T-helper 17 cell (primary cell): ENCODE data around the gene ANAPC7. TPM values are rescaled to one million over a fixed set of nuclear protein-coding genes. Genes with fewer than 3 reads are reported as not detected.
A peak's percentile ranks its signal among the peaks of the same experiment; 100 is the strongest.
"Not testable (repeated sequence)": the region's sequence is repeated elsewhere in the genome, so short reads cannot be mapped to it uniquely, and the experiment has no call there.

ENCODE experiments used
- ATAC-seq: fragments of 150-1000 bp; cut with Tn5 transposase; 2 replicates; pipeline ENCODE4 v1.10.0; 2021; ENCODE audit warnings: mild to moderate bottlenecking, moderate library complexity
- DNase-seq, 3 donors: peaks; one replicate each; pipeline versions ENCODE4 v3.0.0 to v3.0.0-alpha.2; 2020 to 2021
- H3K9me3 ChIP-seq: one replicate; pipeline ENCODE4 v1.7.0; 2013; ENCODE audit warnings: low read length, mild to moderate bottlenecking; ENCODE audit not compliant: control insufficient read depth, poor library complexity, severe bottlenecking
- H3K27ac Mint-ChIP-seq: one replicate; pipeline ENCODE4 v1.8.0; 2022; ENCODE audit warnings: mild to moderate bottlenecking, moderate library complexity, mixed read lengths
- H3K27me3 Mint-ChIP-seq: one replicate; pipeline ENCODE4 v1.8.0; 2022; ENCODE audit warnings: mixed read lengths
- H3K36me3 Mint-ChIP-seq: one replicate; pipeline ENCODE4 v1.8.0; 2022; ENCODE audit warnings: low read depth, mixed read lengths
- H3K4me1 Mint-ChIP-seq: one replicate; pipeline ENCODE4 v1.8.0; 2022; ENCODE audit warnings: mild to moderate bottlenecking, mixed read lengths
- H3K4me3 Mint-ChIP-seq: one replicate; pipeline ENCODE4 v1.8.0; 2022; ENCODE audit warnings: mild to moderate bottlenecking, moderate library complexity, mixed read lengths
- total RNA-seq, 4 donors: library from RNA in 2 of 4; stranded (reverse) in 2 of 4; gene quantifications; one replicate each; pipeline ENCODE4 v1.2.3 and lab custom pipeline; 2022 to 2026

ANAPC7 gene
- total RNA-seq, 2 donors from 2014 or later: 40.1 to 42.6 TPM

DNA sequence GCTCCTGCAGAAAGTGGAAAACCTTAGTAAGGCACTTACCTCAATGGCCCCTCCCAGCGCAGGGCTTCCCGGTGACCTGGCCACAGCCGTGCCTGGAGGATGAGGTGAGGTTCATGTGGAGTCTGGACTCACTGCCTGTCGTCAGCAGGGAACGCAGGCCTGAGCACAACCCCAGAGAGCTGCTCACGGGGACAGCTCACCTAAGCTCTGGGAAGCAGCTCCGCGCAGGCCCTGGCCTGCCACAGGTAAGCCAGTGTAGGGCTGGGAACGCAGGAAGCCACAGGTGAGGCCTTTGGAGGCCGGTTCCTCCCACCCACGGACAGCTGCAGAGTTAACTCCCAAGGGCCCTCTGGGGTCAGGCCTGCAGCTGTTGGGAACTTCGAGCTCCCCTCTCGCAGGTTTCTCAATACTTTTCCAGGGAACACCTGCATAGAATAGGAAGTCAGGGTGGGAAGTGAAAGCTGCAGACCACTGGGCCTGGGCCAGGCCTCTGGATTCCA, 32.7 kb downstream of the ANAPC7 start:
- H3K9me3 ChIP-seq: no peaks in the 10 kb centered on the region
- no peak overlapping the region for H3K4me3 Mint-ChIP-seq
- H3K27ac Mint-ChIP-seq: no peak overlapping the region
- no peak for DNase-seq
- peaks cover 5% of the 10 kb centered on the region for H3K4me1 Mint-ChIP-seq
- H3K36me3 Mint-ChIP-seq: peaks cover 4% of the 10 kb centered on the region
- H3K27me3 Mint-ChIP-seq: no peaks in the 10 kb centered on the region
- ATAC-seq: no peak

- H3K36me3 Mint-ChIP-seq: peaks cover under 1% of the 10 kb centered on the region
- DNase-seq: no peak
- no peak overlapping the region for H3K4me3 Mint-ChIP-seq
- H3K9me3 ChIP-seq: no peaks in the 10 kb centered on the region
- no peak for ATAC-seq
- no peak overlapping the region for H3K27ac Mint-ChIP-seq
- H3K4me1 Mint-ChIP-seq: peaks cover 1% of the 10 kb centered on the region
- H3K27me3 Mint-ChIP-seq: no peaks in the 10 kb centered on the region
Observed at GRCh38 chr12:110369992-110370391, 33.5 kb downstream of the ANAPC7 start.

- Mint-ChIP-seq H3K27ac (no peak overlapping the region), H3K36me3 (no peaks in the 10 kb centered on the region), H3K4me3 (no peak overlapping the region), H3K27me3 (no peaks in the 10 kb centered on the region), H3K4me1 (no peaks in the 10 kb centered on the region)
- ATAC-seq: no peak
- DNase-seq: no peak
- H3K9me3 ChIP-seq: no peaks in the 10 kb centered on the region
Observed at GRCh38 chr12:110367181-110367864, 36.2 kb downstream of the ANAPC7 start.

- Mint-ChIP-seq H3K4me1 (no peaks in the 10 kb centered on the region), H3K4me3 (no peak overlapping the region), H3K27me3 (no peaks in the 10 kb centered on the region), H3K27ac (no peak overlapping the region), H3K36me3 (no peaks in the 10 kb centered on the region)
- H3K9me3 ChIP-seq: no peaks in the 10 kb centered on the region
- no peak for ATAC-seq
- no peak for DNase-seq
Observed at GRCh38 chr12:110366321-110367142, 37.0 kb downstream of the ANAPC7 start.

DNA sequence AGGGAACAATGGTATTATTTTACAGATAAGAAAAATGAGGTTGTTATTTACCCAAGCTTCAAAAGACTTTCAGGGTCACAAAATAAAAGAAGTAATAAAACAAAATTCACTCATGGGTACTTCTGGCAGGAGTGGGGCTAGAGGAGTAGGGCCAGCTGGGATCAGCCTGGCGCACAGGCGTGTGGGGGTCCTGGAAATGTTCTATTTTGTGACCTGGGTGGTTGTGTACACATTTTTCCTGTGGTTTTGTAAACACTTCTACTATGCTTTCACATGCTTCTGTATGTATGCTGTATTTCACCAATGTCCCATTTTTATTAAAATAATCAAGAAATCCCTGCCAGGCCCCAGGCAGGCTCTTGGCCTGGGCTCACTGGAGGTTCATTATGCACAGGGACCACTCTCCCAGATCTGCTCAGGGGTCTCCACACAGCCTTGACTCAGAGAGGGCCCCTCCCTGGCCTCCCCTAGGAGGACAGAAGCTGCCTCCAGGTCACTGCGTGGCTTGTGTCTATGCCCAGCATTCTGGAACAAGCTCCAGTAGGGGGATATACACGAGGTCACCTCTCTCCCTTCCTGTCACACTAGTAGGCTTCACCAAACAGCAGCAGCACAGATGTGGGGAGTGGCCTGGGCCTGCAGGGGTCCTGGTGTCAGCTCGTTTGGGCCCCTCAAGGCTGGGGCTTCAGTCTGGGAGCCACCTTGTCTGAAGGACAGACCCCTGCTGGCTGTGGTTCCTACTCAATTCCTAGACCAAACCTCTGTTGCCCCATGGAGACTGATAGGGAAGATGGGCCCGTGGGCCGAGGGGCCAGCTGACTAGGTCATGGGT, 37.8 kb downstream of the ANAPC7 start:
- H3K4me1 Mint-ChIP-seq: no peaks in the 10 kb centered on the region
- no peaks in the 10 kb centered on the region for H3K36me3 Mint-ChIP-seq
- no peaks in the 10 kb centered on the region for H3K27me3 Mint-ChIP-seq
- H3K27ac Mint-ChIP-seq: peak overlapping the region; percentile 29
- no peak for DNase-seq
- ATAC-seq: no peak
- no peak overlapping the region for H3K4me3 Mint-ChIP-seq
- no peaks in the 10 kb centered on the region for H3K9me3 ChIP-seq

- ATAC-seq (no peak), DNase-seq (no peak)
- H3K4me3 Mint-ChIP-seq: no peak overlapping the region
- H3K36me3 Mint-ChIP-seq: no peaks in the 10 kb centered on the region
- H3K4me1 Mint-ChIP-seq: no peaks in the 10 kb centered on the region
- no peaks in the 10 kb centered on the region for H3K27me3 Mint-ChIP-seq
- no peaks in the 10 kb centered on the region for H3K9me3 ChIP-seq
- no peak overlapping the region for H3K27ac Mint-ChIP-seq
Observed at GRCh38 chr12:110361216-110361615, 42.3 kb downstream of the ANAPC7 start.

DNA sequence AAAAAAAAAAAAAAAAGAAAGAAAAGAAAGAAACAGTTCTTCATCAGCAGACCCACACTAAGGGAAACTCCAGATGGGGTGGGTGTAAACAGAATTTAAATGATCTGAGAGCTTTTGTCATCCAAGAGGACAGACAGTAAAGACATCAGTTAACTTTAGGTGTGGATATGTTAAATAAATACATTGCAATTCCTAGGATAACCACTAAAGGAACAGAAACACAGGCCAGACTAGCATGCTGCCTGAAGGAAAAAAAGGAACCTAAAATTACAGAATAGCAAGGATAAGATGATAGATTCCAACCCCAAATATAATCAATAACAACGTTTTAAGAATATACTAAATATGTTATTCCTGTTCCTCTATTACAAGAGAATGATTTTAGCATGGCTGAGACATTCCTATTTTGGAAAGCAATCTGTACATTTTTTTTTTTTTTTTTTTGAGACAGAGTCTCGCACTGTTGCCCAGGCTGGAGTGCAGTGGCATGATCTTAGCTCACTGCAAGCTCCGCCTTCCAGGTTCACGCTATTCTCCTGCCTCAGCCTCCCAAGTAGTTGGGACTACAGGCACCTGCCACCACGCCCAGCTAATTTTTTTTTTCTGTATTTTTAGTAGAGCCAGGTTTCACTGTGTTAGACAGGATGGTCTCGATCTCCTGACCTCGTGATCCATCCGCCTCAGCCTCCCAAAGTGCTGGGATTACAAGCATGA, 45.0 kb downstream of the ANAPC7 start:
- ATAC-seq, DNase-seq, H3K27me3 Mint-ChIP-seq, H3K27ac Mint-ChIP-seq, H3K36me3 Mint-ChIP-seq, H3K4me3 Mint-ChIP-seq, H3K9me3 ChIP-seq: not testable (repeated sequence)
- peaks cover 15% of the 10 kb centered on the region for H3K4me1 Mint-ChIP-seq

DNA sequence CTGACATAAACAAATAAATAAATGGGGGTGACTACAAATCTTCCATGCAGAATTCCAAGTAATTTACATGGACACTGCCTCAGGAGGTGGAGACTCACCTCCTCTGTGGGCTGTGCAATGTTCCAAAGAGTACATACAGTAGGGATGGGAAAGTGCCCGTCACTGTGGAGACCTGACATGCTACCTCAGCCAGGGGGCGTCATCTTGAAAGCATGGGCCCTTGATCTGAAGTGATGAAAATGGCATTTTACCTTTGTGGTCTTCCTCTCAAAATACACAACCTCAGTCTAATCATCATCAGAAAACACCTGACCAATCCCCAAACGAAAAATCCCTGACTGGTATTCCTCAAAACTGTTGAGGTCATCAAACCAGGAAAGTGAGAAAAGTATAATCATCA, 48.4 kb downstream of the ANAPC7 start:
- Mint-ChIP-seq H3K27me3 (no peaks in the 10 kb centered on the region), H3K27ac (no peak overlapping the region), H3K36me3 (no peaks in the 10 kb centered on the region), H3K4me1 (peaks cover 19% of the 10 kb centered on the region), H3K4me3 (no peak overlapping the region)
- ATAC-seq (peak; percentile 59), DNase-seq (no peak)
- H3K9me3 ChIP-seq: no peaks in the 10 kb centered on the region

- no peaks in the 10 kb centered on the region for H3K27me3 Mint-ChIP-seq
- H3K4me3 Mint-ChIP-seq: no peak overlapping the region
- no peaks in the 10 kb centered on the region for H3K9me3 ChIP-seq
- peak overlapping the region; percentile 9 for H3K27ac Mint-ChIP-seq
- peaks cover 27% of the 10 kb centered on the region for H3K4me1 Mint-ChIP-seq
- DNase-seq (no peak), ATAC-seq (no peak)
- peaks cover 1% of the 10 kb centered on the region for H3K36me3 Mint-ChIP-seq
Observed at GRCh38 chr12:110354172-110354780, 49.2 kb downstream of the ANAPC7 start.

GRCh38 chr12:110353211-110353965, 50.1 kb downstream of the ANAPC7 start:
- ATAC-seq (no peak), DNase-seq (no peak)
- Mint-ChIP-seq H3K27ac (peak overlapping the region; percentile 9), H3K4me3 (no peak overlapping the region), H3K36me3 (peaks cover 3% of the 10 kb centered on the region), H3K27me3 (no peaks in the 10 kb centered on the region), H3K4me1 (peaks cover 31% of the 10 kb centered on the region)
- H3K9me3 ChIP-seq: no peaks in the 10 kb centered on the region

DNA sequence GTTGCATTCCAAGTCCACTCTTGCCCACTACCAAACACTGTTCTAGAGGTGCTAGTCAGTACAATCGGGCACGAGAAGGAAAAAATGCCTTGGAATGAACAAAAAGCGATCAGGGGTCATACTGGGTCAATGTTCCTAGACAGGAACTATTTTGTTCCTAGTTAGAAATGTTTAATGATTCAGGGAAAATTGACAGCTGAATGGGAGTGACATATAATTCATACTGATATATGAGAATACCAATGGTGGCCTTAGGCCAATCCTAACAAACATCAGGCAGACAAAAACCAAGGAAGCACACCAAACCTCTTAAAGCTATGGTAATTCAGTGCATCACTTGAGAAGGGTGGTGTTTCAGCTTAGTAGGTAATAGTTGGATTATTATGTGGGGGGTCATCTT, 51.1 kb downstream of the ANAPC7 start:
- ATAC-seq: no peak
- H3K4me3 Mint-ChIP-seq: no peak overlapping the region
- no peaks in the 10 kb centered on the region for H3K27me3 Mint-ChIP-seq
- H3K4me1 Mint-ChIP-seq: peaks cover 31% of the 10 kb centered on the region
- peak overlapping the region; percentile 9 for H3K27ac Mint-ChIP-seq
- H3K9me3 ChIP-seq: no peaks in the 10 kb centered on the region
- peaks cover 5% of the 10 kb centered on the region for H3K36me3 Mint-ChIP-seq
- no peak for DNase-seq

DNA sequence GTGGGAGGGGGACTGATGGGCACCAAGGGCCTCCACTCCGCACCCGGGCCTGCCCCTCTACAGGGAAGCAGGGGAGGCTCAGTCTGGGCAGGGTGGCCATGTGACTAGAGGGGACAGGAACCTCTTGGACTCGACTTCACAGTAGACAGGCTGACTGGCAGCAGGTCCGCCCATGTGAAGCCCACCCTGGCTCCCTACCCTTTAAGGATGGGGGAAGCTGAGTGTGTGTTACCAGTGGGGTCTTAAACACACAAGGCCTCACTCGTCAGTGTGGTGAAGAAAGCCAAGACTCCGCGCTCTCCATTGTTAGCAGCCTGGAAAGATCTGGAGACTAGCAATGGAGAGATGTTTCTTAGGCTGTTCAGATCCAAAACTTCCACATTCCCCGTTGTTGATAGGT, 52.4 kb downstream of the ANAPC7 start:
- H3K9me3 ChIP-seq: no peaks in the 10 kb centered on the region
- Mint-ChIP-seq H3K27me3 (no peaks in the 10 kb centered on the region), H3K4me3 (no peak overlapping the region), H3K36me3 (peaks cover 7% of the 10 kb centered on the region), H3K27ac (peak overlapping the region; percentile 92), H3K4me1 (peaks cover 34% of the 10 kb centered on the region)
- DNase-seq (no peak), ATAC-seq (no peak)
